ENCODE data around the gene FKBP10.
A peak's percentile ranks its signal among the peaks of the same experiment; 100 is the strongest.

Gene FKBP10

GRCh38 chr17:41784207-41784744 lies 28.5 kb upstream of the FKBP10 start:
- DNase-seq (ENCODE audit: low read depth) = no peak

DNA sequence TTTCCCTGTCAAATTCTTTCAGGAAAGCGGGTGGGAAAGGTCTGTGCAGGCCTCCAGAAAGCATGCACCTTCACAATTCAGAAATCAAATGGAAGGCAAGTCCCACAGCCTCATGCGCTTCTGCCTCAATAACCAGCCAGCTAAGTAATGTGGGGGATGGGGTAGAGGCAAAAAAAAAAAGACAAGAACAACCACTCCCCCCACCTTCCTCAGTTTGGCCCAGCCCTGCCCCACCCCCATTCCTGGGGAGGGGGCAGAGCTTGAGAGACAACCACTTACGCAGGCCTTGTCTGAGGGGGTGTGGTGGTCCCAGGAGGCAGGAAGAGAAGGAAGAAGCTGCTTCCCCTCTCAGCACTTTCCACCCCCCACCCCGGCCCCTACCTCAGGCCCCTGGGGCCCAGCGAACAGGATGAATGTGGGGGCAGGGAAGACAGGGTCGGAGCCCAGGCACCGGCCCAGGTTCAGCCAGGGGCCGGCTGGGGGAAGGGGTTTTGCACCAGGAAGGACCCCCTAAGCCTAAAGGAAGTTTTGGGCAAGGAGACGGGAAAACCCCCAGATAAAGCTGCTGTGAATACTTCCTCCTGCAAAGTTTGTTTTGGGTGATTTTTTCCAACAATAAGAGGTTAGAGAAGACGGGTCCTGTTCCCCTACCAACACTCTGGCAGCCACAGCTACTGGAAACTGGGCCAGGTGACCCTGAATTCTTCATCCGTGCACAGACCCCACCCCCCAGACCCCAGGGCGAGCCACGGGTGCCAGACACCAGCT lies 27.5 kb upstream of the FKBP10 start:
- no peak for DNase-seq (ENCODE audit: low read depth)

DNA sequence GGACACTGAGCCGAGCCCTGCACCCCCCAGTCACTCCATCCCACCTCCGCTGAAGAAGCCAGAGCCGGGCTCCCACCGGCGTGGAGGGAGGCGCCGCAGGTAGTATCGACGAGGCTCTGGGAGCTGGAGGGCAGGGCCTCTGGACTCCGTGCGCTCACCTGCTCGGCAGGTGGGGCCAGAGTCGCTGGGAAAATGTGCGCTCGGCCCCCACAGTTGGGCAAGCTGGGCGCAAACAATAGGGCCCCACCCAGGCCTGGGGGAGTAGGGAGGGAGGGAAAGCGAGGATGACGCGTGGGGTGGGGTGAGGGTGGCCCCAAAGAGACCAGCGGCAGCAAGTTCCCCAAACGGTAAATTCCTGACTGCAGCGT lies 27.0 kb upstream of the FKBP10 start:
- DNase-seq (ENCODE audit: low read depth) = no peak

DNA sequence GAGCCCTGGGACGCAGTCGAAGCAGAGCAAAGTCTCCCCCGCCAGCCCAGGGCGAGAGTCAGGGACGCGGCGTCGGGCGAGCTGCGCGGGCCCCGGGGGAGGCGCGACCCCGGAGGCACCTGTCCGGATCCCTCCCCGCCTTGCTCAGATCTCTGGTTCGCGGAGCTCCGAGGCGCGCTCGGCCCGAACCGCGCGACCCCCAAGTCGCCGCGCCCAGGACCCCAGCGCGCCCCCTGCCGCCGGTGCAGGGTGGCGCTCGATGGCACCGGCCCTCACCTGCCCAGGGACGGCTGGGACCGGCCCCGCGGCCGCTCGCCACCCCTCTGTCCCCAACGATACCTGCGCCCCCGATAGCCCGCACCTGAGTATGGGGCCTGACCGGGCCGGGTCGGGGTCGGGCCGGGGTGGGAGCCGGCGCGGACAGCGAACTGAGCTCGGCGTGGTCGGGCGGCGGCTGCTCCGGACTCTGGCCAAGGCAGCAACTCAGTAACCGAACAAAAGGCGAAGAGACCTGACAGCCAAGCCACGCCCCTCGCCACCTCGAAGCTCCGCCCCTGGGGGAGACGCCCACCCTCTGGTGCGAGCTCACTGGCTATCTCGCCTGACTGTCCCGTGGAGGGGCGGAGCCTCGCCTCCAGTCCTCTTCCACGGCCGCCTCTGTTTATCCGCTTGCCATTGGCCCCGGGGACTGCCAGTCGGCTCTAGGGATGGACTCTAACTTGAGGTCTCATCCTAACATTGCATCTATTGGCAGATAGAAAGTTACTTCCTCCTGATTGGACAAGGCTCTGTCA lies 26.4 kb upstream of the FKBP10 start, which contains the start of gene JUP:
TSS of gene JUP (minus strand) at position 485 of the 794 bp plus-strand sequence. CDS start 14,857 bp downstream, outside the sequence.
- peak; percentile 93 for DNase-seq (ENCODE audit: low read depth)

GRCh38 chr17:41787021-41787418 lies 25.8 kb upstream of the FKBP10 start:
- no peak for DNase-seq (ENCODE audit: low read depth)

- no peak for DNase-seq (ENCODE audit: low read depth)
Observed at GRCh38 chr17:41792845-41793783, 19.7 kb upstream of the FKBP10 start.

- DNase-seq (ENCODE audit: low read depth) = no peak
Observed at GRCh38 chr17:41793784-41794539, 18.8 kb upstream of the FKBP10 start.

- DNase-seq (ENCODE audit: low read depth) = no peak
Observed at GRCh38 chr17:41794540-41794975, 18.2 kb upstream of the FKBP10 start.

GRCh38 chr17:41796121-41796895 lies 16.5 kb upstream of the FKBP10 start:
- DNase-seq (ENCODE audit: low read depth) = no peak

DNA sequence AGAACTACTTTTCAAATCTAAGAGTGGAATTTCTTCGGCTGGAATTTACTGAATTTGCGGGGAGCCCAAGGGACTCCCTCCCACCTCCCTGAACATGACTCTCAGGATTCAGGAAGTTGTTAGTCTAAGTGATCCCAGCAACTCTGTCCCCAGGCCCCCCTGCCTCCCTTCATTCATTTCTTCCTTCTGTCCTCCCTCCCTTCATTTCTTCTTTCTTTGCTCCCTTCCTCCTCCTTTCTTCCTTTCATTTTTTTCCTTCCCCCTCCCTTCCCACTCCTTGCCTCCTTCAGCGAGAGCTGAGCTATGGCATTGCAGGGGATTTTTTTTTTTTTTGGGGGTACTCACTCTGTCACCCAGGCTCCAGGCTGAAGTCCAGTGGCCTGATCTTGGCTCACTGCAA lies 15.4 kb upstream of the FKBP10 start:
- no peak for DNase-seq (ENCODE audit: low read depth)

DNA sequence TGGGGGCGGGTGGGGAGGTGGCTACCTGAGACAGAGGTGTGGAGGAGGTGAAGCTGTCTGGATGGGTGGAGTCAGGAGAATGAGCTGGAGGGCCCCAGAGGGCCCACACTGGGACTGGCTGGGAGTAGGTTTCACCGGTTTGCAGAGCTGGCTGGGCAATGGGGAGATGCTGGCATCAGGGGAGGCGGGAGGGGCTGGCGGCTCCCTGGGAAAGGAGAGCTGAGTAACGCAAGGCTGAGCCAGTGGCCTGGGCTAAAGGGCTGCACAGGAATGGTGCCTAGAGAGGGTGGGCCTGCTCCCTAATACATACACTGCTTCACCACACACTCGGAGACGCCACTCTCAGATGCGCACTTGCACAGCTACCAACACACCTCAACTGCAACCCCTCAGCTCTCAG lies 13.4 kb upstream of the FKBP10 start:
- no peak for DNase-seq (ENCODE audit: low read depth)

DNA sequence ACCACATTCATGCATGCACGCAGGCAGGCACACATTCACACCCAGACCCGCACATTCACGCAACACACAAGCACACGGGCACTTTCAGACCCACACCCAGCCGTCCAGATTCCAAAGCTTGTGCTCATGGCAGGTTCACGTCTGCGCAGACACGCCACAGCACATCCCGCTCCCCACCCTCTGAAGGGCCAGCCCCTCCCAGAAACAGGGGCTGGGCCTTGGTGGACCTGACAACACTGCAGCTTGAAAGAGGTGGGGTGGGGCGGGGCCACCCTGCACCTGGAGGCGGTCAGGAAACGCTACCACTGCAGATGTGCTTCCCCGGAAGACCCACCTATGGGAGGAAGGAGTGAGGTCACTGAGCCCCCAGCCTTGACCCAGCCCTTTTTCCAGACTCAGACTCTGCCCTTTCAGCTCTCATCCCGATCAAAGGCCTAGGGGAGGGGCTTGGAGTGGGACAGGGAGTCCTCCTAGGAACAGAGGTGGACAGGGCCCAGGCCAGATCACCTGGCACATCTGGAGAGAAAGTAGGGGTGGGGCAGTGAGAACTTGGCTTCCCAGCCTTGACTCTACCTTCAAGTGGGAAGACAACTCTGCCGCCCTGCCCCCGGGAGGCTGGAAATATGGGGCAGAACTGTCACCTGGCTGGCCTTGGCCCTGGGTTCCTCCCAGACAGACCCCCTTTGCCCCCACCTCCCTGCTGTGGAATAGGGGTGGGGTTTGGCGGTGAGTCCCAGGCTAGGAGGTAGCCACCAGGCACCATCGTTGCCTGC lies 12.0 kb upstream of the FKBP10 start:
- no peak for DNase-seq (ENCODE audit: low read depth)

DNA sequence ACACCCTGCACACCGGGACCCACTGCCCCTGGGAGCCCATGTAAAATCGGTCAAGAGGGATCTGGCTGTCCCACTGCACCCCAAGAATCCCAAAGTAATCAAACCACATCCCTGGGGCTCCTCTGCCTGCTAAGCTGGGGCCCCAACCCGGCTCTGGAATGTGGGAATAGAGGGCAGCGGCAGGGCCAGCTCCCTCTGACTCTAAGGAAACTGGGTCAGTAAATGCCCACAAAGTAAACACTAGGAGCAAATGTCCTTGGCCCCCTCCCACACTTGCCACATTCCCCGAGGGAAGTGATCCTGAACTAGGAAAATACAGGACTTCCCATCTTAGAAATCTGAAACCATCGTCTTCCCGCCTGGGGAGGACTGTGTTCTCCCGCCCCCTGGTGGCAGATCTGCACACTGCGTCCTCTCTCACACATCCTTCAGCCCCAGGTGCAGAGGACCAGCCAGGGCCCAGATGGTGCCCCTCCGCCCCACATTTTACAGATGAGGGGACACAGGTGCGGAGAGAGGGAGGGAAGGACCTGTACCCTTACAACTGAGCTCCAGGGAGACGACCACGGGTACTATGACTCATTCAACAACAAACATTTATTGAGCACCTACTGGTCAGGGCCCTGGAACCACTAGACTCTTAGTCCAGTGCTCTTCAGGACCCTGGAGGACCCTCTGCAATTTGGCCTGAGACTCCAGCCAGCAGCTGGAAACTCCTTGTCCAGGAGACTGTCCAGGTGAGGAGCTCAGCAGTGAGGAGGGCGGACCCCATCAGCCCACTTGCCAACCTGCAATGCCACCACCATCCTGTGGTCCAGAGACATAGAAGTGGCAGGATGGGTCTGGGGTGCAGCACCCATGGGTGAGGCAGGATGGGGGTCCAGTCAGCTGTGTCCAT lies 11.2 kb upstream of the FKBP10 start:
- DNase-seq (ENCODE audit: low read depth) = no peak

DNA sequence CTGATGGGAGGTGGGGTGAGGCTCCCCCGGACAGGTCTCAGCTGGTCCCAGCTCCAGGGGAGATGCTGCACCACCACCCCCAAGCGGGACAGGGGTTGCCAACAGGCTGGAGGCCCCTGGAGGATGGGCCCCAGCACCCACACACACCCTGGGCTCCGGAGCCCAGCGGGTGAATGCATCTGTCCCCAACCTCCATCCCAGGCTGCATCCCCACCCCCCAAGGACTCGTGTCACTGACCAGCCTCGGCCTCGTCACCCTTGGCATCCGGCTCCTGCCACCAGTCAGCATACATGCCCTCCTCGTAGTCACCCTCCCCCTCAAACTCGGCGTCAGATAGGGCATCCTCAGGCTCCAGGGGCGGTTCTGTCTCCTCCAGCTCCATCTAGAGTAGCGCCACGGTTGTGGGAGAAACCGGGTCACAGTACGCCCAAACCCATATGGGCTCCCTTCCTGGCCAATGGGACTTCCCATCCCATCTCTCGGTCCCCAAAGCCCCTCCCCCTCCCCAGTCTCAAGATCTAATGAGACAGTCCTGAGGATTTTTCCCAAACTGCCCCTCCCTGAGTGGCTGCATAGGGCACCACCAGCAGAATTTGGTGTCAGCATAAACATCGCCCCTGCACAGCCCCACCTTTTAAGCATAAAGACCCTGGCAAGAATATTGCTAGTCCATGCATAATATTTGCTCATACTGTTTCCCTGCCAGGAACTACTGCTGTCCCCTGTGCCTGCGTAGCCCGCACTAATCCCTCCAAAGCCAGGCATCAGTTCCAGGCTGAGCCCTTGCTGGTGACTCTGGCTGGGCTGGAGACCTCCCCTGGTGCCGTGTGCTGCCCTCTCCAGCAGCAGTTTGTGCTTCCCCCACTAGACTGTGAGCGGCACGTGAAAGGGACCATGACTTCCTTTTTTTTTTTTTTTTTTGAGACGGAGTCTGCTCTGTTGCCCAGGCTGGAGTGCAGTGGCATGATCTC lies 9.5 kb upstream of the FKBP10 start:
- DNase-seq (ENCODE audit: low read depth) = no peak

GRCh38 chr17:41806685-41807445 lies 5.9 kb upstream of the FKBP10 start:
- DNase-seq (ENCODE audit: low read depth) = no peak

Measured in GM04504 (cell line).